Vagina (tissue), 2 donors: ENCODE measurements around the gene MYH14. TPM values are rescaled to one million over a fixed set of nuclear protein-coding genes. Genes with fewer than 3 reads are reported as not detected.

Experiments used
- DNase-seq, 2 donors: peaks; one replicate each; pipeline ENCODE4 v3.0.0-alpha.2; 2017; ENCODE audit errors: extremely low spot score in 2 of 2
- H3K27ac ChIP-seq: fragments of 200-600 bp; sonication (generic); one replicate; pipeline ENCODE4 v1.5.1; 2019
- H3K27me3 ChIP-seq: fragments of 200-600 bp; sonication (generic); one replicate; pipeline ENCODE4 v1.5.1; 2019
- H3K36me3 ChIP-seq, 2 donors: fragments of 200-600 bp; sonication (generic); one replicate each; pipeline ENCODE4 v1.5.1; 2017 to 2019
- H3K4me1 ChIP-seq: fragments of 200-600 bp; sonication (generic); one replicate; pipeline ENCODE4 v1.5.1; 2019
- H3K4me3 ChIP-seq, 2 donors: fragments of 200-600 bp; sonication (generic); 1 replicate in 1 of 2; 2 replicates in 1 of 2; pipeline ENCODE4 v1.5.1; 2016 to 2019
- H3K9me3 ChIP-seq: fragments of 200-600 bp; sonication (generic); one replicate; pipeline ENCODE4 v1.5.1; 2019
- POLR2A ChIP-seq, 2 donors: fragments of 450-650 bp; IDR thresholded peaks; one replicate each; pipeline ENCODE4 v1.6.1; 2017; ENCODE audit warnings: antibody characterized with exemption in 2 of 2, mild to moderate bottlenecking in 2 of 2, moderate library complexity in 2 of 2
- POLR2AphosphoS5 ChIP-seq, 2 donors: sonication (generic); formaldehyde crosslinking; IDR thresholded peaks; one replicate each; pipeline ENCODE4 v1.9.0; 2017; ENCODE audit warnings: antibody characterized with exemption in 2 of 2, mild to moderate bottlenecking in 2 of 2, low read depth in 1 of 2; ENCODE audit not compliant: insufficient read depth in 1 of 2
- intact Hi-C: fragments of 100-400 bp; cut with DNase I; formaldehyde crosslinking; loops from one replicate; pipeline ENCODE4 v1.15.1; 2023
- total RNA-seq: library from RNA; depleted of rRNA; stranded (reverse); fragments of >200 nt; gene quantifications from one replicate; pipeline ENCODE4 v1.2.3, GENCODE V29; 2016
- TF ChIP-seq, protein P1 (sequence below), 3 experiments: fragments of 450-650 bp in 2 of 3; fragments of 200-600 bp in 1 of 3; sonication (generic) in 1 of 3; IDR thresholded peaks; one replicate each; pipeline ENCODE4 v1.5.1; 2017 to 2019; ENCODE audit warnings: antibody characterized with exemption in 3 of 3, mild to moderate bottlenecking in 2 of 3, moderate library complexity in 2 of 3

MYH14 gene
- total RNA-seq, 1 donor from 2014 or later: 51.6 TPM

DNA sequence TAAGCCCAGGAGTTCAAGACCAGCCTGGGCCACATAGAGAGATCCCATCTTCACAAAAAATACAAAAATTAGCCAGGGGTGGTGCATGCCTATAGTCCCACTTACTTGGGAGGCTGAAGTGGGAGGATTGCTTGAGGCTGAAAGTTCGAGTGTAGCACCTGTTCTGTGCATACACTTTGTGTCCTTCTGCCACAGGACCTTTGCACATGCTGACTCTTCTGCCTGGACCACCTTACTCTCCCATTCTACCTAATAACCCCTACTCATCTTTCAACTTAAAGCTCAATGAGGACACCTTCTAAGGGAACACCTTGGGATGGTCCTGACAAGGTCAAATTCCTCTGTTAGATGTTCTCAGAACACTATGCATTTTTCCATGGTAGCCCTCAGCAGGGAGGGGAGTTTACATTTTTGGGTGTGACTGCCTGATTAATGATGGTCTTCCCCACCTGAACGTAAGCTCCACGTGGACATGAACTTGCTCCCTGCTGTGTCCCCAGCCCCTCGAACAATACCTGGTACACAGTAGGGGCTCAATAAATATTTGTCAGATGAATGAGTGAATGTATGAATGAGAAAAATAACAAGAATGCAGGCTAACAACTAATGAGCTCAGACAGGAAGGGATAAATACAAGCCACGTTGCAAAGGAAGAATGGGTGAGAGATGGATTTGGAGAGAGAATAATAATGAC lies 29.2 kb upstream of the MYH14 start:
- no peak for DNase-seq
- no peaks in the 10 kb centered on the region for H3K27me3 ChIP-seq
- no peak for TF ChIP-seq POLR2A (IDR thresholded peaks at IDR 0.05)
- TF ChIP-seq, protein P1, sequence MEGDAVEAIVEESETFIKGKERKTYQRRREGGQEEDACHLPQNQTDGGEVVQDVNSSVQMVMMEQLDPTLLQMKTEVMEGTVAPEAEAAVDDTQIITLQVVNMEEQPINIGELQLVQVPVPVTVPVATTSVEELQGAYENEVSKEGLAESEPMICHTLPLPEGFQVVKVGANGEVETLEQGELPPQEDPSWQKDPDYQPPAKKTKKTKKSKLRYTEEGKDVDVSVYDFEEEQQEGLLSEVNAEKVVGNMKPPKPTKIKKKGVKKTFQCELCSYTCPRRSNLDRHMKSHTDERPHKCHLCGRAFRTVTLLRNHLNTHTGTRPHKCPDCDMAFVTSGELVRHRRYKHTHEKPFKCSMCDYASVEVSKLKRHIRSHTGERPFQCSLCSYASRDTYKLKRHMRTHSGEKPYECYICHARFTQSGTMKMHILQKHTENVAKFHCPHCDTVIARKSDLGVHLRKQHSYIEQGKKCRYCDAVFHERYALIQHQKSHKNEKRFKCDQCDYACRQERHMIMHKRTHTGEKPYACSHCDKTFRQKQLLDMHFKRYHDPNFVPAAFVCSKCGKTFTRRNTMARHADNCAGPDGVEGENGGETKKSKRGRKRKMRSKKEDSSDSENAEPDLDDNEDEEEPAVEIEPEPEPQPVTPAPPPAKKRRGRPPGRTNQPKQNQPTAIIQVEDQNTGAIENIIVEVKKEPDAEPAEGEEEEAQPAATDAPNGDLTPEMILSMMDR (IDR thresholded peaks at IDR 0.05): no peak

GRCh38 chr19:50175924-50176323 lies 27.5 kb upstream of the MYH14 start:
- DNase-seq: no peak
- TF ChIP-seq POLR2A (IDR thresholded peaks at IDR 0.05) (no peak), POLR2AphosphoS5 (IDR thresholded peaks at IDR 0.05; ENCODE audit: insufficient read depth in 1 of 2, low read depth in 1 of 2) (no peak)
- TF ChIP-seq, protein P1 (IDR thresholded peaks at IDR 0.05): no peak
- Histone ChIP-seq H3K27ac (no peak overlapping the region), H3K27me3 (no peaks in the 10 kb centered on the region), H3K4me3 (no peak overlapping the region), H3K4me1 (no peaks in the 10 kb centered on the region), H3K9me3 (no peaks in the 10 kb centered on the region), H3K36me3 (no peaks in the 10 kb centered on the region)
- intact Hi-C loops: no loop called here

More for the DNA sequence above, 29.2 kb upstream of the MYH14 start:
- no peak overlapping the region for H3K4me3 ChIP-seq
- H3K9me3 ChIP-seq: no peaks in the 10 kb centered on the region
- intact Hi-C loops: no loop called here
- no peaks in the 10 kb centered on the region for H3K4me1 ChIP-seq
- H3K36me3 ChIP-seq: no peaks in the 10 kb centered on the region
- H3K27ac ChIP-seq: no peak overlapping the region

DNA sequence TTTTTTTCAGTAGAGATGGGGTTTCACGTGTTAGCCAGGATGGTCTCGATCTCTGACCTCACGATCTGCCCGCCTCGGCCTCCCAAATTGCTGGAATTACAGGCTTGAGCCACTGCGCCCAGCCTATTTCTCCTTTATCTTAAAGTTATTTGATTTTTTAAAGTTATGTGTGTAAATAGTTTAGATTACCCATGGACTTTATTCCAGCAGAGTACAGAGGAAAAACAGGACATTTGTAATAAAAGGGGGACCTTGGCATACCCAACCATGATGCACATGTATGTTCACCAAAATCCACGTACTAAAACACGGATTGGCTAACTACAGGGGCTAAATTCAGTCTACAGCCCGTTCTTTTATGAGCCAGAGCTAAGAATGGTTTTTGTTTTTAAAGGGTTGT lies 26.6 kb upstream of the MYH14 start:
- intact Hi-C loops: no loop called here
- Histone ChIP-seq H3K9me3 (no peaks in the 10 kb centered on the region), H3K27me3 (no peaks in the 10 kb centered on the region), H3K4me3 (no peak overlapping the region), H3K4me1 (no peaks in the 10 kb centered on the region), H3K36me3 (no peaks in the 10 kb centered on the region), H3K27ac (no peak overlapping the region)
- no peak for TF ChIP-seq POLR2A (IDR thresholded peaks at IDR 0.05)
- no peak for TF ChIP-seq POLR2AphosphoS5 (IDR thresholded peaks at IDR 0.05; ENCODE audit: insufficient read depth in 1 of 2, low read depth in 1 of 2)
- TF ChIP-seq, protein P1 (IDR thresholded peaks at IDR 0.05): no peak
- no peak for DNase-seq

DNA sequence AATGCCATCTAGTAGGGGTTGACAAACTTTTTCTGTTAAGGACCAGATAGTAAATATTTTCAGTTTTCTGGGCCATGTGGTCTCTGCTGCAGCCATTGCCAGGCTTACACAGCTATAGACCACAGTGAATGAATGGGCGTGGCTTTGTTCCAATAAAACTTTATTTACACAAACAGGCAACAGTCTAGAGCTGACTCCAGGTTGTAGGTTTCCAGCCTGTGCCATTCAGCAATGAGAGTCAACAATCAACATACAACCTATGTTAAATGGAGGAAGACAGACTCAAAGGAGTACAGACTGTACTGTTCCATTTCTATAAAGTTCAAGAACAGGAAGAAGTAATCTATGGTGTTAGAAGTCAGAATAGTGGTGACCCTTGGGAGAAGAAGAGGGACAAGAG lies 25.1 kb upstream of the MYH14 start:
- TF ChIP-seq, protein P1 (IDR thresholded peaks at IDR 0.05): no peak
- TF ChIP-seq POLR2A (IDR thresholded peaks at IDR 0.05) (no peak), POLR2AphosphoS5 (IDR thresholded peaks at IDR 0.05; ENCODE audit: insufficient read depth in 1 of 2, low read depth in 1 of 2) (no peak)

DNA sequence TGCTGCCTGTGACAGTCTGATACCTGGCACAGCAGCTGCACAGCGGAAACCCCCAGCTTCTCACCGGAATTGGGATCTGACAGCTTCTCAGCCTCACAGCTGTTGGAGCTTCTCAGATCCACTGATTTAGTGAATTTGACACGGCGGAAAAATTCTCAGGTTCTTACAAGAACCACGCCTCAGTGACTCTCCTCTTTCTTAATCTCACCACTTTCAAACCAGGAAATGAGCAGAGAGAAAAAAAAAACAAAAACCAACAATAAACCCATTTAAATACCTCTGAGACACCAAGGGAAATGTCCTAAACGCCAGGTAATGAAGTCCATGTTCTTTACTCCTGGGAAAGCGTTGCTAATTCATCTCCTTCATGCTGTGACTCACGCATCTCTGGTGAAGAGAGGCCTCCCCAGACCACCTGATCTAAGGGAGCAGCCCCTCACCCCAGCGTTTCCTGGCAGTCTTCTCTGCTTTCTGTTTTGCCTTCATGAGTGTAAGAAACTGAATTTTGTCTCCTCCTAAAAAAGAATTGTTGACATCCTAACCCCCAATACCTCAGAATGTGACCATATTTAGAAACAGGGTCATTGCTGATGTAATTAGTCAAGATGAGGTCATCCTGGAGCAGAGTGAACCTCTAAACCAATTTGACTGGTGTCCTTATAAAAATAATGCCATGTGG lies 24.4 kb upstream of the MYH14 start:
- no peaks in the 10 kb centered on the region for H3K4me1 ChIP-seq
- no peaks in the 10 kb centered on the region for H3K36me3 ChIP-seq
- H3K9me3 ChIP-seq: no peaks in the 10 kb centered on the region
- H3K4me3 ChIP-seq: no peak overlapping the region
- no peak for DNase-seq
- TF ChIP-seq, protein P1 (IDR thresholded peaks at IDR 0.05): no peak
- TF ChIP-seq POLR2AphosphoS5 (IDR thresholded peaks at IDR 0.05; ENCODE audit: insufficient read depth in 1 of 2, low read depth in 1 of 2) (peak in 1 of 2 donors; percentile 7), POLR2A (IDR thresholded peaks at IDR 0.05) (no peak)
- intact Hi-C loops: no loop called here
- H3K27me3 ChIP-seq: no peaks in the 10 kb centered on the region
- H3K27ac ChIP-seq: no peak overlapping the region

More for the DNA sequence above, 25.1 kb upstream of the MYH14 start:
- DNase-seq: no peak
- Histone ChIP-seq H3K27me3 (no peaks in the 10 kb centered on the region), H3K27ac (no peak overlapping the region), H3K9me3 (no peaks in the 10 kb centered on the region), H3K4me1 (no peaks in the 10 kb centered on the region), H3K4me3 (no peak overlapping the region), H3K36me3 (no peaks in the 10 kb centered on the region)
- intact Hi-C loops: no loop called here
